Smooth muscle cell (in vitro differentiated cells): ENCODE measurements around the gene ARHGEF4. TPM values are rescaled to one million over a fixed set of nuclear protein-coding genes. Genes with fewer than 3 reads are reported as not detected.

Source experiments
- DNase-seq: peaks from one replicate; lab custom pipeline; 2025; ENCODE audit not compliant: unreplicated experiment; lab: John Stamatoyannopoulos, UW
- H2AFZ ChIP-seq: fragments of 200-600 bp; sonication (generic); 2 replicates; pipeline ENCODE4 v1.6.0; 2016; ENCODE audit warnings: antibody characterized with exemption, low read depth, mild to moderate bottlenecking
- H3F3A ChIP-seq: fragments of 200-600 bp; sonication (generic); 2 replicates; pipeline ENCODE4 v1.6.0; 2017; ENCODE audit warnings: antibody characterized with exemption, low read depth
- H3K27ac ChIP-seq: fragments of 200-600 bp; sonication (generic); 2 replicates; pipeline ENCODE4 v1.5.1; 2016; ENCODE audit warnings: low read depth, mild to moderate bottlenecking
- H3K27me3 ChIP-seq: fragments of 200-600 bp; sonication (generic); 2 replicates; pipeline ENCODE4 v1.6.1; 2016; ENCODE audit warnings: low read depth, mild to moderate bottlenecking
- H3K36me3 ChIP-seq: fragments of 200-600 bp; sonication (generic); 2 replicates; pipeline ENCODE4 v1.5.1; 2016; ENCODE audit warnings: low read depth
- H3K4me1 ChIP-seq: fragments of 200-600 bp; sonication (generic); 2 replicates; pipeline ENCODE4 v1.5.1; 2016; ENCODE audit warnings: low read depth
- H3K4me2 ChIP-seq: fragments of 200-600 bp; sonication (generic); 2 replicates; pipeline ENCODE4 v1.6.0; 2016; ENCODE audit warnings: mild to moderate bottlenecking
- H3K4me3 ChIP-seq: fragments of 200-600 bp; sonication (generic); 2 replicates; pipeline ENCODE4 v1.5.1; 2016; ENCODE audit warnings: mild to moderate bottlenecking
- H3K79me2 ChIP-seq: fragments of 200-600 bp; sonication (generic); 2 replicates; pipeline ENCODE4 v1.6.0; 2016; ENCODE audit warnings: low read depth, mild to moderate bottlenecking
- H3K9ac ChIP-seq: fragments of 200-600 bp; sonication (generic); 2 replicates; pipeline ENCODE4 v1.6.0; 2016; ENCODE audit warnings: low read depth
- H3K9me3 ChIP-seq: fragments of 200-600 bp; sonication (generic); replicated peaks from 2 replicates; pipeline ENCODE4 v1.5.1; 2016; ENCODE audit warnings: low read depth
- H4K20me1 ChIP-seq: fragments of 200-600 bp; sonication (generic); 2 replicates; pipeline ENCODE4 v1.6.0; 2016; ENCODE audit warnings: low read depth
- WGBS: methylation state at CpG from one replicate; pipeline ENCODE4 v1.1.7; 2016; ENCODE audit warnings: low lambda C conversion rate; 5-methylcytosine and 5-hydroxymethylcytosine counted together
- polyA plus RNA-seq: library from polyadenylated mRNA; unstranded; fragments of >200 nt; fragmentation: Nextera tagmentation; extraction: Ambion mirVana; gene quantifications from 2 replicates; pipeline ENCODE4 v1.2.1, GENCODE V29; 2016
- small RNA-seq: library from RNA; depleted of rRNA; stranded (forward); fragments of <200 nt; gene quantifications from one replicate; pipeline ENCODE3, GENCODE V24; 2014
- total RNA-seq: library from RNA; depleted of rRNA; stranded (reverse); fragments of >200 nt; gene quantifications from 2 replicates; pipeline ENCODE4 v1.2.3, GENCODE V29; 2014
- TF ChIP-seq, protein P1 (sequence below): fragments of 200-600 bp; sonication (generic); IDR thresholded peaks from 2 replicates; pipeline ENCODE4 v1.5.1; 2017; ENCODE audit warnings: borderline replicate concordance, mild to moderate bottlenecking, antibody characterized with exemption; ENCODE audit not compliant: insufficient read depth, poor library complexity, severe bottlenecking

The ARHGEF4 gene
- total and polyA plus RNA-seq, 2 experiments from 2014 or later, result 14.9 to 16.0 TPM

GRCh38 chr2:131093696-131094462, 257.2 kb downstream of the ARHGEF4 start:
- peaks cover 40% of the 10 kb centered on the region for H3K79me2 ChIP-seq
- WGBS, result 16% methylated on average over 37 of the region's 37 CpGs
- TF ChIP-seq, protein P1, sequence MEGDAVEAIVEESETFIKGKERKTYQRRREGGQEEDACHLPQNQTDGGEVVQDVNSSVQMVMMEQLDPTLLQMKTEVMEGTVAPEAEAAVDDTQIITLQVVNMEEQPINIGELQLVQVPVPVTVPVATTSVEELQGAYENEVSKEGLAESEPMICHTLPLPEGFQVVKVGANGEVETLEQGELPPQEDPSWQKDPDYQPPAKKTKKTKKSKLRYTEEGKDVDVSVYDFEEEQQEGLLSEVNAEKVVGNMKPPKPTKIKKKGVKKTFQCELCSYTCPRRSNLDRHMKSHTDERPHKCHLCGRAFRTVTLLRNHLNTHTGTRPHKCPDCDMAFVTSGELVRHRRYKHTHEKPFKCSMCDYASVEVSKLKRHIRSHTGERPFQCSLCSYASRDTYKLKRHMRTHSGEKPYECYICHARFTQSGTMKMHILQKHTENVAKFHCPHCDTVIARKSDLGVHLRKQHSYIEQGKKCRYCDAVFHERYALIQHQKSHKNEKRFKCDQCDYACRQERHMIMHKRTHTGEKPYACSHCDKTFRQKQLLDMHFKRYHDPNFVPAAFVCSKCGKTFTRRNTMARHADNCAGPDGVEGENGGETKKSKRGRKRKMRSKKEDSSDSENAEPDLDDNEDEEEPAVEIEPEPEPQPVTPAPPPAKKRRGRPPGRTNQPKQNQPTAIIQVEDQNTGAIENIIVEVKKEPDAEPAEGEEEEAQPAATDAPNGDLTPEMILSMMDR, result no peak
- no peak for DNase-seq
- peaks cover 36% of the 10 kb centered on the region for H4K20me1 ChIP-seq
- no peaks in the 10 kb centered on the region for H3K36me3 ChIP-seq
- peak overlapping the region; percentile 98 for H3K4me3 ChIP-seq
- H2AFZ ChIP-seq, result peak overlapping the region; percentile 98
- no peaks in the 10 kb centered on the region for H3K4me1 ChIP-seq
- H3K9me3 ChIP-seq, result no peaks in the 10 kb centered on the region
- peaks cover 5% of the 10 kb centered on the region for H3F3A ChIP-seq
- peak overlapping the region; percentile 84 for H3K27ac ChIP-seq
- no peaks in the 10 kb centered on the region for H3K27me3 ChIP-seq
- peak overlapping the region; percentile 80 for H3K9ac ChIP-seq
- H3K4me2 ChIP-seq, result peak overlapping the region; percentile 96

GRCh38 chr2:131094463-131095281, 258.0 kb downstream of the ARHGEF4 start:
- peak overlapping the region; percentile 96 for H3K4me2 ChIP-seq
- H3K9ac ChIP-seq, result no peak overlapping the region
- peaks cover 28% of the 10 kb centered on the region for H4K20me1 ChIP-seq
- H2AFZ ChIP-seq, result no peak overlapping the region
- H3K27ac ChIP-seq, result peak overlapping the region; percentile 84
- H3K9me3 ChIP-seq, result no peaks in the 10 kb centered on the region
- no peaks in the 10 kb centered on the region for H3K4me1 ChIP-seq
- H3F3A ChIP-seq, result peaks cover 5% of the 10 kb centered on the region
- TF ChIP-seq, protein P1, result no peak
- H3K79me2 ChIP-seq, result peaks cover 32% of the 10 kb centered on the region
- peak overlapping the region; percentile 98 for H3K4me3 ChIP-seq
- DNase-seq, result no peak
- H3K36me3 ChIP-seq, result no peaks in the 10 kb centered on the region
- WGBS, result 88% methylated on average over 22 of the region's 22 CpGs
- no peaks in the 10 kb centered on the region for H3K27me3 ChIP-seq

Small RNA genes lying within 50 kb of the gene (small RNA-seq; reads per million reads assigned to genes)
- gene RF00423, result not detected

Other genes starting within 250 kb of the ARHGEF4 start
- gene CFC1, start 237.3 kb upstream of the ARHGEF4 start, total RNA-seq, result not detected in 2 replicates
- not detected in 2 replicates for gene CFC1, start 237.3 kb upstream of the ARHGEF4 start, polyA plus RNA-seq
- gene POTEJ, start 225.5 kb upstream of the ARHGEF4 start, total RNA-seq, result 0.36 TPM in 1 of 2 replicates, not detected in the other
- gene POTEJ, start 225.5 kb upstream of the ARHGEF4 start, polyA plus RNA-seq, result not detected in 2 replicates
- gene GPR148, start 107.8 kb upstream of the ARHGEF4 start, total RNA-seq, result not detected in 2 replicates
- gene GPR148, start 107.8 kb upstream of the ARHGEF4 start, polyA plus RNA-seq, result not detected in 2 replicates
- gene AMER3, start 81.4 kb upstream of the ARHGEF4 start, total RNA-seq, result not detected in 2 replicates
- not detected in 2 replicates for gene AMER3, start 81.4 kb upstream of the ARHGEF4 start, polyA plus RNA-seq